MM.1S (cell line): Measurements from ENCODE around the gene CPA2.

Experiments used
- DNase-seq: peaks from one replicate; pipeline ENCODE4 v3.0.0-alpha.2; 2015
- H2AFZ ChIP-seq: fragments of 300-600 bp; sonication (generic); 2 replicates; pipeline ENCODE4 v1.6.0; 2016; ENCODE audit warnings: antibody characterized with exemption, low read length
- H3F3A ChIP-seq: fragments of 300-600 bp; sonication (generic); 2 replicates; pipeline ENCODE4 v1.6.1; 2016; ENCODE audit warnings: mild to moderate bottlenecking, antibody characterized with exemption, low read length, moderate library complexity, mixed read lengths; ENCODE audit not compliant: insufficient read depth
- H3K27ac ChIP-seq: fragments of 300-600 bp; sonication (generic); 2 replicates; pipeline ENCODE4 v1.5.1; 2016; ENCODE audit warnings: mild to moderate bottlenecking, low read length
- H3K27me3 ChIP-seq: fragments of 300-600 bp; sonication (generic); replicated peaks from 2 replicates; pipeline ENCODE4 v1.6.0; 2016; ENCODE audit warnings: low read length; ENCODE audit not compliant: insufficient read depth
- H3K36me3 ChIP-seq: fragments of 300-600 bp; sonication (generic); replicated peaks from 2 replicates; pipeline ENCODE4 v1.6.1; 2016; ENCODE audit warnings: mild to moderate bottlenecking, low read length, mixed read lengths; ENCODE audit not compliant: insufficient read depth
- H3K4me1 ChIP-seq: fragments of 300-600 bp; sonication (generic); 2 replicates; pipeline ENCODE4 v1.6.1; 2016; ENCODE audit warnings: low read length, mixed read lengths
- H3K4me2 ChIP-seq: fragments of 300-600 bp; sonication (generic); 2 replicates; pipeline ENCODE4 v1.6.0; 2016; ENCODE audit warnings: low read depth, low read length
- H3K4me3 ChIP-seq: fragments of 300-600 bp; sonication (generic); 2 replicates; pipeline ENCODE4 v1.5.1; 2016; ENCODE audit warnings: low read length, mixed read lengths
- H3K79me2 ChIP-seq: fragments of 300-600 bp; sonication (generic); 2 replicates; pipeline ENCODE4 v1.6.1; 2016; ENCODE audit warnings: mixed run types, low read length, mixed read lengths
- H3K9ac ChIP-seq: fragments of 300-600 bp; sonication (generic); 2 replicates; pipeline ENCODE4 v1.6.1; 2016; ENCODE audit warnings: low read length, mixed read lengths
- H3K9me2 ChIP-seq: fragments of 300-600 bp; sonication (generic); replicated peaks from 2 replicates; pipeline ENCODE4 v1.6.1; 2016; ENCODE audit warnings: mild to moderate bottlenecking, low read length, mixed read lengths; ENCODE audit not compliant: insufficient read depth
- H3K9me3 ChIP-seq: fragments of 300-600 bp; sonication (generic); replicated peaks from 2 replicates; pipeline ENCODE4 v1.6.1; 2016; ENCODE audit warnings: mild to moderate bottlenecking, low read length, mixed read lengths; ENCODE audit not compliant: insufficient read depth
- H4K20me1 ChIP-seq: fragments of 300-600 bp; sonication (generic); 2 replicates; pipeline ENCODE4 v1.6.1; 2016; ENCODE audit warnings: mild to moderate bottlenecking, low read length, moderate library complexity, mixed read lengths; ENCODE audit not compliant: insufficient read depth
- CTCF ChIP-seq: fragments of 300-600 bp; sonication (generic); IDR thresholded peaks from 2 replicates; pipeline ENCODE4 v1.5.1; 2016; ENCODE audit warnings: antibody characterized with exemption, low read length, mixed read lengths
- EZH2 ChIP-seq: fragments of 300-600 bp; sonication (generic); optimal IDR thresholded peaks from 2 replicates; pipeline ENCODE3; 2017; ENCODE audit warnings: low read depth, mild to moderate bottlenecking, antibody characterized with exemption, low read length, mixed read lengths
- EZH2phosphoT487 ChIP-seq: fragments of 300-600 bp; sonication (generic); IDR thresholded peaks from 2 replicates; pipeline ENCODE4 v1.6.1; 2018; ENCODE audit warnings: antibody characterized with exemption, low read length

Gene CPA2

DNA sequence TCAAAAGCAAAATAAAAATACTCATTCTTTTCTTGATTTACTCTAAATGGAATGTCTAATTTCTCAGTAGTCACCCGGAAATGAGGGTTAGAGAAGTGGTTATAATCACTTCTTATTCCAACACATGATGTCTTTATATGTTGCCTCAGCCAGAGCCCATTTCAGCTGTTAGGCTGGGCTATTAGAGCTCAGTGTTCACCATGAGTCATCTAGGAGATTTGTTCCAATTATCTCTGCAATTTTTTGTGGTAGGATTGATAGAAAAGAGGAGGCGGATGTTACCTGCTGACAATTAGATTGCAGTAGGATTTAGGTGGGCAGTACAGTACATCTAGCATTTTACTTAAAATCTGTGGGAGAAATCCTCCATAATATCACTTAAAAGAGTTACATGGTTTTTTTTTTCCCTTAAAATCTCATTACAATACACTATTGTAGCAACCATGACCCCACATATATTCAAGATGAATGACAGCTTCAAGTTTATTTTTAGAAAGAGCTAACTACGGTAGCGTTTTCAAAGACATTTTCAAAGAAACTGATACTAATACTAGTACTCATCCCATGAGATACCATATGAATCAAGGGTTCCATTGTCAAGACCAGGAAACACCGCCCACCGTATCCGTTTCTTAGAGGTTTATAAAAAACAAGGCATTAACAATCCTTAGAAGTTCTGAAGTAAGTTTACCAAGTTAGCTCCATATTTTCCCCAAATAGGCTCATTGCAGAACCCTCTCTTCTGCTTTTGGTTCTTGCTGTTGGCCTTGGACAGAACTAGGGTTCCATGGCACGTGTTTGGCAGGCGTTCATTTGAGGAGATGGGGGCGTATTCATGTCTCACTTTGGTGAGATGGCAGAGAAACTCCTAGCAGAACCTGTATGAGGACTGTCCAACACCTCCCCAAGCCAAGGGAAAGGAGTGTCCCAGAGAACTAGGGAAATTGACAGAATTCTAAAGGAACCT lies 10.4 kb downstream of the CPA2 start:
- no peak overlapping the region for H3K4me2 ChIP-seq
- no peaks in the 10 kb centered on the region for H3K4me1 ChIP-seq
- H3K4me3 ChIP-seq = no peak overlapping the region
- no peaks in the 10 kb centered on the region for H3K27me3 ChIP-seq
- H3K79me2 ChIP-seq = no peaks in the 10 kb centered on the region
- H3K27ac ChIP-seq = no peak overlapping the region
- H4K20me1 ChIP-seq = no peaks in the 10 kb centered on the region
- no peaks in the 10 kb centered on the region for H3K9me3 ChIP-seq
- DNase-seq = no peak
- no peaks in the 10 kb centered on the region for H3K9me2 ChIP-seq
- H3K36me3 ChIP-seq = no peaks in the 10 kb centered on the region
- TF ChIP-seq EZH2 = no peak
- H2AFZ ChIP-seq = no peak overlapping the region
- no peak overlapping the region for H3K9ac ChIP-seq
- H3F3A ChIP-seq = no peaks in the 10 kb centered on the region

DNA sequence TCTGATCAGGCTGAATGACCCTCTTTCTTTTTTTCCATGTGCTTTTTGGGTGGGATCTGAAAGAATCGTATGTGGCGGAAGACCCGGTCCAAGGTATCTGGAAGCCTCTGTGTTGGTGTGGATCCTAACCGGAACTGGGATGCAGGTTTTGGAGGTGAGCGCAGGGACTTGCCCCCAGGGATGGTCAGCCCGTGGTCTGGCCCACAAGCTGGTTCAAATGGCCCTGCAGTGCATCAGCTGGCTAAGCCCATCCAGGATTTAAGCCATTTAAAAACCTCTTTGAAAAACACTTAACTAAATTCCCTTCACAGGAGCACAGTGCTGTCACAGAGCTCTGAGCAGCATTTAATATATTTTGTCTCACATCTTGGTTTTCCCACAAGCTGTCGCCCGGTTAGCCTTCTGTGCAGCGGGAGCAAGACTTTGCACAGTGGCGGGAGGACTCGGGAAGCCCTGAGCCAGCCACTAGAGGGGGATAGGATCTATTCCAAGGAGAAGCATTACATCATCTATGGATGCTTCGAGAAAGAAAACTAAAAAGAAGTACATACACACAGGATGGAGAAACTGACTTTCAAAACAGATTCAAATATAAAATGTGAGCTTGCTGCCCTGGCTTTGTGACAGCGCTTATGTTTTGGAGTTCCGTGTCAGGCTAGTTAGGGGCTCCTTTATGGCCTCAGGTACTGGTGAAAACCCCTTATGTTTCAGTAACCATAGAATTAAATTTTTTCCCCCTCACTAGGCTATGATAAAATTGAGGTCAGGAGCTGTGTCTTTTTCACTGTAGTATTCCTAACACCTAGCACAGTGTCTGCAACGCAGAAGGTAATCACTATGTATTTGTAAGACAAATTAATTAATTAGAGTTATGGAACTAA lies 11.3 kb downstream of the CPA2 start:
- Histone ChIP-seq H3K27ac (no peak overlapping the region), H3K9me3 (no peaks in the 10 kb centered on the region), H3K4me2 (no peak overlapping the region), H3K9ac (no peak overlapping the region), H3K79me2 (no peaks in the 10 kb centered on the region), H3F3A (no peaks in the 10 kb centered on the region), H4K20me1 (no peaks in the 10 kb centered on the region), H3K27me3 (no peaks in the 10 kb centered on the region), H3K36me3 (no peaks in the 10 kb centered on the region), H2AFZ (no peak overlapping the region), H3K9me2 (no peaks in the 10 kb centered on the region), H3K4me1 (no peaks in the 10 kb centered on the region), H3K4me3 (no peak overlapping the region)
- TF ChIP-seq EZH2phosphoT487 (no peak), CTCF (no peak), EZH2 (no peak)
- DNase-seq = no peak

- Histone ChIP-seq H2AFZ (no peak overlapping the region), H3K79me2 (no peaks in the 10 kb centered on the region), H3K4me1 (no peaks in the 10 kb centered on the region), H3K36me3 (no peaks in the 10 kb centered on the region), H3F3A (no peaks in the 10 kb centered on the region), H3K27ac (no peak overlapping the region), H3K9ac (no peak overlapping the region), H4K20me1 (no peaks in the 10 kb centered on the region), H3K4me3 (no peak overlapping the region), H3K9me2 (no peaks in the 10 kb centered on the region), H3K27me3 (no peaks in the 10 kb centered on the region), H3K9me3 (no peaks in the 10 kb centered on the region), H3K4me2 (no peak overlapping the region)
- no peak for DNase-seq
- no peak for TF ChIP-seq CTCF
- no peak for TF ChIP-seq EZH2phosphoT487
- no peak for TF ChIP-seq EZH2
Observed at GRCh38 chr7:130278860-130279259, 12.2 kb downstream of the CPA2 start.
